Trophoblast cell (in vitro differentiated cells and primary cell): ENCODE results near the gene CRYZL1.
A peak's percentile ranks its signal among the peaks of the same experiment; 100 is the strongest.

Experiments used
- DNase-seq, 2 donors: peaks; one replicate each; pipeline ENCODE4 v3.0.0-alpha.2; 2016
- H2AFZ ChIP-seq: 2 replicates; pipeline ENCODE4 v1.6.1; 2013; ENCODE audit warnings: low read length, moderate library complexity, mild to moderate bottlenecking; ENCODE audit not compliant: insufficient read depth, poor library complexity
- H2AK5ac ChIP-seq: 2 replicates; pipeline ENCODE4 v1.6.1; 2013; ENCODE audit warnings: mild to moderate bottlenecking, low read length
- H2BK120ac ChIP-seq: 2 replicates; pipeline ENCODE4 v1.6.1; 2013; ENCODE audit warnings: low read length, mild to moderate bottlenecking, moderate library complexity; ENCODE audit not compliant: insufficient read depth, poor library complexity
- H2BK12ac ChIP-seq: 2 replicates; pipeline ENCODE4 v1.6.1; 2013; ENCODE audit warnings: mild to moderate bottlenecking, low read length, moderate library complexity
- H2BK5ac ChIP-seq: 2 replicates; pipeline ENCODE4 v1.6.1; 2013; ENCODE audit warnings: low read length, low read depth, moderate library complexity, mild to moderate bottlenecking; ENCODE audit not compliant: poor library complexity
- H3K14ac ChIP-seq: 2 replicates; pipeline ENCODE4 v1.6.1; 2013; ENCODE audit warnings: mild to moderate bottlenecking, low read length
- H3K18ac ChIP-seq: 2 replicates; pipeline ENCODE4 v1.6.1; 2013; ENCODE audit warnings: mild to moderate bottlenecking, low read length
- H3K23ac ChIP-seq: 2 replicates; pipeline ENCODE4 v1.6.1; 2013; ENCODE audit warnings: low read length
- H3K27ac ChIP-seq: 2 replicates; pipeline ENCODE4 v1.5.1; 2013; ENCODE audit warnings: low read depth, mild to moderate bottlenecking, inconsistent platforms, low read length, moderate library complexity
- H3K27me3 ChIP-seq: 2 replicates; pipeline ENCODE4 v1.6.1; 2013; ENCODE audit warnings: inconsistent platforms, mild to moderate bottlenecking, low read length, moderate library complexity; ENCODE audit not compliant: insufficient read depth
- H3K36me3 ChIP-seq, 2 experiments: 1 replicate in 1 of 2; 2 replicates in 1 of 2; pipeline ENCODE4 v1.6.1; 2013; ENCODE audit warnings: low read length in 2 of 2, mild to moderate bottlenecking in 2 of 2, moderate library complexity in 1 of 2; ENCODE audit not compliant: insufficient read depth in 2 of 2, control insufficient read depth in 1 of 2
- H3K4ac ChIP-seq: 2 replicates; pipeline ENCODE4 v1.6.1; 2013; ENCODE audit warnings: low read depth, mild to moderate bottlenecking, low read length, moderate library complexity
- H3K4me1 ChIP-seq, 2 experiments: 1 replicate in 1 of 2; 2 replicates in 1 of 2; pipeline ENCODE4 v1.6.1; 2013; ENCODE audit warnings: low read length in 2 of 2, mild to moderate bottlenecking in 2 of 2, moderate library complexity in 1 of 2; ENCODE audit not compliant: insufficient read depth in 2 of 2, control insufficient read depth in 1 of 2
- H3K4me2 ChIP-seq: 2 replicates; pipeline ENCODE4 v1.6.1; 2013; ENCODE audit warnings: inconsistent platforms, mild to moderate bottlenecking, low read length, moderate library complexity
- H3K4me3 ChIP-seq: 2 replicates; pipeline ENCODE4 v1.5.1; 2013; ENCODE audit warnings: mild to moderate bottlenecking, low read depth, low read length, inconsistent platforms
- H3K79me1 ChIP-seq: one replicate; pipeline ENCODE4 v1.6.1; 2013; ENCODE audit warnings: low read length
- H3K79me2 ChIP-seq: 2 replicates; pipeline ENCODE4 v1.6.1; 2013; ENCODE audit warnings: low read length, mild to moderate bottlenecking; ENCODE audit not compliant: control insufficient read depth, insufficient read depth, poor library complexity
- H3K9ac ChIP-seq: 2 replicates; pipeline ENCODE4 v1.6.1; 2013; ENCODE audit warnings: mild to moderate bottlenecking, low read length
- H3K9me3 ChIP-seq: 2 replicates; pipeline ENCODE4 v1.6.1; 2013; ENCODE audit warnings: low read depth, mild to moderate bottlenecking, control low read depth, inconsistent platforms, low read length; ENCODE audit not compliant: insufficient read depth
- H4K12ac ChIP-seq: 2 replicates; pipeline ENCODE4 v1.6.1; 2013; ENCODE audit warnings: low read depth, mild to moderate bottlenecking, low read length, moderate library complexity
- H4K8ac ChIP-seq: 2 replicates; pipeline ENCODE4 v1.6.1; 2013; ENCODE audit warnings: low read depth, mild to moderate bottlenecking, low read length, moderate library complexity
- H4K91ac ChIP-seq: one replicate; pipeline ENCODE4 v1.6.1; 2013; ENCODE audit warnings: low read depth, mild to moderate bottlenecking, low read length, moderate library complexity
- WGBS: extraction: QIAGEN DNeasy Blood & Tissue Kit; methylation state at CpG from one replicate; pipeline ENCODE4 v1.1.7; 2013; ENCODE audit warnings: missing lambda C conversion rate; ENCODE audit not compliant: insufficient read length, insufficient coverage; ENCODE audit errors: extremely low coverage; 5-methylcytosine and 5-hydroxymethylcytosine counted together

Gene CRYZL1

GRCh38 chr21:33541756-33542639 lies 99.5 kb downstream of the CRYZL1 start, which contains the start of gene GART:
TSS of gene GART (minus strand) at chr21:33542117. CDS start at chr21:33539315, 2,802 bp downstream.
- peak; percentile 74 to 82 for DNase-seq
- Histone ChIP-seq H2BK12ac (no peak within 1 kb of the TSS), H3K14ac (peak within 1 kb of the TSS; percentile 96), H2AK5ac (peak within 1 kb of the TSS; percentile 27), H2AFZ (peak within 1 kb of the TSS; percentile 62), H3K27me3 (no peaks in the 10 kb centered on the region), H3K79me1 (peaks cover 10% of the 10 kb centered on the region), H3K4ac (peak within 1 kb of the TSS; percentile 48), H2BK5ac (peak within 1 kb of the TSS; percentile 93), H4K91ac (peak within 1 kb of the TSS; percentile 83), H3K9ac (peak within 1 kb of the TSS; percentile 100), H3K4me2 (peak within 1 kb of the TSS; percentile 95), H3K18ac (peak within 1 kb of the TSS; percentile 69), H4K8ac (peak within 1 kb of the TSS; percentile 96), H2BK120ac (peak within 1 kb of the TSS; percentile 71), H3K9me3 (no peaks in the 10 kb centered on the region), H3K4me3 (peak within 1 kb of the TSS; percentile 89), H4K12ac (peak within 1 kb of the TSS; percentile 78), H3K4me1 (peaks cover 0 to 4% of the 10 kb centered on the region in 2 experiments), H3K79me2 (peaks cover 8% of the 10 kb centered on the region), H3K27ac (peak within 1 kb of the TSS; percentile 98), H3K36me3 (peaks cover 2 to 7% of the 10 kb centered on the region in 2 experiments), H3K23ac (no peak within 1 kb of the TSS)
- WGBS, result no CpG with 5 or more reads among the region's 56 CpGs

GRCh38 chr21:33541105-33541711 lies 100.3 kb downstream of the CRYZL1 start:
- Histone ChIP-seq H3K9ac (peak overlapping the region; percentile 57), H3K23ac (no peak overlapping the region), H3K27me3 (no peaks in the 10 kb centered on the region), H2BK120ac (no peak overlapping the region), H3K36me3 (peaks cover 5 to 6% of the 10 kb centered on the region in 2 experiments), H3K14ac (no peak overlapping the region), H3K79me2 (peaks cover 8% of the 10 kb centered on the region), H4K91ac (no peak overlapping the region), H3K79me1 (peaks cover 10% of the 10 kb centered on the region), H3K4me3 (peak overlapping the region; percentile 64), H3K4me1 (peaks cover 0 to 4% of the 10 kb centered on the region in 2 experiments), H4K12ac (peak overlapping the region; percentile 23), H3K4me2 (peak overlapping the region; percentile 95), H3K18ac (no peak overlapping the region), H3K9me3 (no peaks in the 10 kb centered on the region), H3K4ac (peak overlapping the region; percentile 26), H2BK12ac (no peak overlapping the region), H2AFZ (no peak overlapping the region), H2AK5ac (no peak overlapping the region), H3K27ac (peak overlapping the region; percentile 16), H4K8ac (peak overlapping the region; percentile 3), H2BK5ac (no peak overlapping the region)
- no CpG with 5 or more reads among the region's 19 CpGs for WGBS
- DNase-seq, result peak in 1 of 2 donors; percentile 19

- Histone ChIP-seq H4K91ac (no peak overlapping the region), H2BK5ac (no peak overlapping the region), H3K27me3 (no peaks in the 10 kb centered on the region), H3K9me3 (no peaks in the 10 kb centered on the region), H3K4ac (no peak overlapping the region), H3K4me2 (no peak overlapping the region), H3K9ac (no peak overlapping the region), H2AFZ (no peak overlapping the region), H3K23ac (no peak overlapping the region), H3K4me3 (no peak overlapping the region), H4K8ac (no peak overlapping the region), H3K4me1 (peaks cover 0 to 4% of the 10 kb centered on the region in 2 experiments), H3K18ac (no peak overlapping the region), H4K12ac (no peak overlapping the region), H3K79me1 (peaks cover 10% of the 10 kb centered on the region), H3K79me2 (peaks cover 8% of the 10 kb centered on the region), H2AK5ac (no peak overlapping the region), H3K14ac (no peak overlapping the region), H2BK120ac (no peak overlapping the region), H3K27ac (no peak overlapping the region), H2BK12ac (no peak overlapping the region), H3K36me3 (peaks cover 5 to 8% of the 10 kb centered on the region in 2 experiments)
- DNase-seq, result peak; percentile 17 to 76
- WGBS, result no CpG with 5 or more reads among the region's 3 CpGs
Measured at GRCh38 chr21:33540711-33541104, 100.8 kb downstream of the CRYZL1 start.

GRCh38 chr21:33539616-33540015 lies 101.9 kb downstream of the CRYZL1 start:
- no CpG with 5 or more reads among the region's 4 CpGs for WGBS
- peaks cover 10% of the 10 kb centered on the region for H3K79me1 ChIP-seq
- no peak overlapping the region for H3K4me3 ChIP-seq
- no peak overlapping the region for H2AK5ac ChIP-seq
- no peak overlapping the region for H4K8ac ChIP-seq
- H4K91ac ChIP-seq, result no peak overlapping the region
- no peak overlapping the region for H4K12ac ChIP-seq
- no peaks in the 10 kb centered on the region for H3K9me3 ChIP-seq
- no peaks in the 10 kb centered on the region for H3K27me3 ChIP-seq
- H3K9ac ChIP-seq, result no peak overlapping the region
- H3K27ac ChIP-seq, result no peak overlapping the region
- H3K36me3 ChIP-seq, result peaks cover 7 to 11% of the 10 kb centered on the region in 2 experiments
- H2BK120ac ChIP-seq, result no peak overlapping the region
- peaks cover 8% of the 10 kb centered on the region for H3K79me2 ChIP-seq
- DNase-seq, result peak; percentile 24 to 65
- H3K14ac ChIP-seq, result no peak overlapping the region
- H2AFZ ChIP-seq, result no peak overlapping the region
- H3K4ac ChIP-seq, result peak overlapping the region; percentile 43
- peaks cover 0 to 4% of the 10 kb centered on the region in 2 experiments for H3K4me1 ChIP-seq
- no peak overlapping the region for H2BK5ac ChIP-seq
- no peak overlapping the region for H2BK12ac ChIP-seq
- no peak overlapping the region for H3K23ac ChIP-seq
- H3K18ac ChIP-seq, result no peak overlapping the region
- H3K4me2 ChIP-seq, result no peak overlapping the region
